Naive thymus-derived CD4-positive, alpha-beta T cell (primary cell): ENCODE data around the gene ATP6V0D1. TPM values are rescaled to one million over a fixed set of nuclear protein-coding genes. Genes with fewer than 3 reads are reported as not detected.
A peak's percentile ranks its signal among the peaks of the same experiment; 100 is the strongest.
"Not testable (repeated sequence)": the region's sequence is repeated elsewhere in the genome, so short reads cannot be mapped to it uniquely, and the experiment has no call there.

ENCODE experiments used
- ATAC-seq: fragments of 150-1000 bp; cut with Tn5 transposase; 2 replicates; pipeline ENCODE4 v1.10.0; 2021; ENCODE audit warnings: mild to moderate bottlenecking, moderate library complexity
- CTCF ChIA-PET: fragments of 350-600 bp; sonication (Branson Sonifier 250); formaldehyde crosslinking; loops from one replicate; lab custom pipeline; 2021; ENCODE audit warnings: antibody characterized with exemption; lab: Charles Lee
- POLR2A ChIA-PET: fragments of 350-600 bp; sonication (Branson Sonifier 250); formaldehyde crosslinking; loops from one replicate; lab custom pipeline; 2021; ENCODE audit warnings: antibody characterized with exemption, inconsistent platforms; lab: Charles Lee
- DNase-seq, 9 donors: peaks; one replicate each; pipeline versions ENCODE4 v3.0.0 to v3.0.0-alpha.2; 2020 to 2022; ENCODE audit warnings: mixed read lengths in 1 of 9
- H3K27ac ChIP-seq: one replicate; pipeline ENCODE4 v1.7.0; 2013; ENCODE audit warnings: mild to moderate bottlenecking, low read depth, low read length, moderate library complexity
- H3K27me3 ChIP-seq, 2 donors: one replicate each; pipeline ENCODE4 v1.7.0; 2013; ENCODE audit warnings: low read length in 2 of 2, mild to moderate bottlenecking in 2 of 2, moderate library complexity in 2 of 2; ENCODE audit not compliant: control insufficient read depth in 2 of 2, insufficient read depth in 2 of 2
- H3K36me3 ChIP-seq, 3 experiments: 1 replicate in 2 of 3; 2 replicates in 1 of 3; pipeline ENCODE4 v1.7.0; 2013; ENCODE audit warnings: low read length in 3 of 3, mild to moderate bottlenecking in 3 of 3, moderate library complexity in 1 of 3; ENCODE audit not compliant: insufficient read depth in 3 of 3, control insufficient read depth in 2 of 3
- H3K4me1 ChIP-seq, 2 donors: one replicate each; pipeline ENCODE4 v1.7.0; 2013; ENCODE audit warnings: low read length in 2 of 2, mild to moderate bottlenecking in 2 of 2, moderate library complexity in 1 of 2; ENCODE audit not compliant: control insufficient read depth in 2 of 2, insufficient read depth in 2 of 2
- H3K4me3 ChIP-seq: 2 replicates; pipeline ENCODE4 v1.7.0; 2013; ENCODE audit warnings: mild to moderate bottlenecking, low read length
- H3K9me3 ChIP-seq, 3 experiments: 1 replicate in 2 of 3; 2 replicates in 1 of 3; pipeline ENCODE4 v1.7.0; 2013; ENCODE audit warnings: low read length in 3 of 3; ENCODE audit not compliant: control insufficient read depth in 2 of 3
- H3K27ac Mint-ChIP-seq, 9 donors: one replicate each; pipeline ENCODE4 v1.8.0; 2020 to 2022; ENCODE audit warnings: mixed read lengths in 9 of 9, mild to moderate bottlenecking in 8 of 9, moderate library complexity in 5 of 9, inconsistent platforms in 2 of 9
- H3K27me3 Mint-ChIP-seq, 5 donors: one replicate each; pipeline ENCODE4 v1.8.0; 2021 to 2022; ENCODE audit warnings: mixed read lengths in 5 of 5, mild to moderate bottlenecking in 1 of 5
- H3K36me3 Mint-ChIP-seq, 5 donors: one replicate each; pipeline ENCODE4 v1.8.0; 2020 to 2022; ENCODE audit warnings: mixed read lengths in 5 of 5, mild to moderate bottlenecking in 3 of 5, inconsistent platforms in 1 of 5
- H3K4me1 Mint-ChIP-seq, 7 donors: one replicate each; pipeline ENCODE4 v1.8.0; 2020 to 2022; ENCODE audit warnings: mixed read lengths in 7 of 7, mild to moderate bottlenecking in 3 of 7, inconsistent platforms in 1 of 7
- H3K4me3 Mint-ChIP-seq, 10 donors: one replicate each; pipeline ENCODE4 v1.8.0; 2020 to 2022; ENCODE audit warnings: mild to moderate bottlenecking in 10 of 10, mixed read lengths in 10 of 10, moderate library complexity in 6 of 10, inconsistent platforms in 2 of 10
- H3K9me3 Mint-ChIP-seq, 11 donors: one replicate each; pipeline ENCODE4 v1.8.0; 2020 to 2022; ENCODE audit warnings: mixed read lengths in 11 of 11, mild to moderate bottlenecking in 4 of 11, inconsistent platforms in 1 of 11, moderate library complexity in 1 of 11
- intact Hi-C, 2 donors: fragments of 100-400 bp; cut with micrococcal nuclease; formaldehyde crosslinking; loops; one replicate each; pipeline ENCODE4 v1.15.1; 2023
- polyA plus RNA-seq, 2 donors: library from polyadenylated mRNA; unstranded; fragments of 300-500 nt; fragmentation: Illumina TruSeq; gene quantifications; one replicate each; pipeline ENCODE4 v1.2.3, GENCODE V29; 2021
- total RNA-seq, 6 experiments: library from RNA in 5 of 6; stranded (reverse) in 5 of 6; gene quantifications; 1 replicate in 5 of 6; 2 replicates in 1 of 6; pipeline ENCODE4 v1.2.3 and lab custom pipeline; 2021 to 2026

Gene ATP6V0D1
- total and polyA plus RNA-seq, 7 experiments from 2014 or later: 35.8 to 104 (median 58.2) TPM

- not testable (repeated sequence) for H3K36me3 Mint-ChIP-seq, H3K27me3 ChIP-seq, H3K27ac ChIP-seq, ATAC-seq, H3K9me3 ChIP-seq, H3K4me3 Mint-ChIP-seq, H3K4me1 ChIP-seq, H3K27ac Mint-ChIP-seq, H3K9me3 Mint-ChIP-seq, H3K36me3 ChIP-seq, H3K4me3 ChIP-seq, H3K27me3 Mint-ChIP-seq
- H3K4me1 Mint-ChIP-seq: peaks cover 11 to 33% (median 24%) of the 10 kb centered on the region in 7 donors
- intact Hi-C loops: loop anchor here (1.0 kb wide), 3 partner anchors 10 to 33 kb away; partner anchors contain the start of gene ATP6V0D1 (in 2 of the 2)
- ChIA-PET POLR2A (interaction anchor here (0.6 to 2.6 kb wide), 10 partner anchors 9 to 152 kb away, joined by 3 to 16 read pairs (median 4); partner anchors contain the start of genes AGRP and ATP6V0D1), CTCF (interaction anchor here (0.6 to 10.0 kb wide), 20 partner anchors 9 to 863 kb away, joined by 3 to 174 read pairs (median 4); partner anchors contain the start of genes ACD, AGRP, ATP6V0D1 and C16orf86)
- peak in 1 of 9 donors; percentile 24 for DNase-seq
Observed at GRCh38 chr16:67513892-67514291, 32.9 kb upstream of the ATP6V0D1 start.

- H3K36me3 Mint-ChIP-seq: peaks cover 0 to 13% (median 0%) of the 10 kb centered on the region in 5 donors
- peaks cover 23 to 54% (median 50%) of the 10 kb centered on the region in 7 donors for H3K4me1 Mint-ChIP-seq
- H3K4me3 Mint-ChIP-seq: peak overlapping the region in 5 of 10 donors; percentile 32 to 76 (median 56)
- Histone ChIP-seq H3K36me3 (no peaks in the 10 kb centered on the region), H3K4me3 (no peak overlapping the region), H3K9me3 (no peaks in the 10 kb centered on the region), H3K27me3 (no peaks in the 10 kb centered on the region), H3K4me1 (peaks cover 27 to 34% of the 10 kb centered on the region in 2 donors), H3K27ac (no peak overlapping the region)
- intact Hi-C loops: no loop called here
- peak overlapping the region in 7 of 9 donors; percentile 35 to 76 (median 66) for H3K27ac Mint-ChIP-seq
- peaks cover 0 to 2% (median 0%) of the 10 kb centered on the region in 11 donors for H3K9me3 Mint-ChIP-seq
- H3K27me3 Mint-ChIP-seq: no peaks in the 10 kb centered on the region
- DNase-seq (peak in 6 of 9 donors; percentile 27 to 56 (median 40)), ATAC-seq (no peak)
- ChIA-PET CTCF (interaction anchor here (0.9 to 10.0 kb wide), 4 partner anchors 9 to 28 kb away, joined by 5 to 174 read pairs (median 10); partner anchors contain the start of gene ATP6V0D1), POLR2A (interaction anchor here (0.8 to 1.4 kb wide), 2 partner anchors 18 to 28 kb away, joined by 3 read pairs; partner anchors contain the start of gene ATP6V0D1)
Observed at GRCh38 chr16:67509016-67509415, 28.1 kb upstream of the ATP6V0D1 start.

DNA sequence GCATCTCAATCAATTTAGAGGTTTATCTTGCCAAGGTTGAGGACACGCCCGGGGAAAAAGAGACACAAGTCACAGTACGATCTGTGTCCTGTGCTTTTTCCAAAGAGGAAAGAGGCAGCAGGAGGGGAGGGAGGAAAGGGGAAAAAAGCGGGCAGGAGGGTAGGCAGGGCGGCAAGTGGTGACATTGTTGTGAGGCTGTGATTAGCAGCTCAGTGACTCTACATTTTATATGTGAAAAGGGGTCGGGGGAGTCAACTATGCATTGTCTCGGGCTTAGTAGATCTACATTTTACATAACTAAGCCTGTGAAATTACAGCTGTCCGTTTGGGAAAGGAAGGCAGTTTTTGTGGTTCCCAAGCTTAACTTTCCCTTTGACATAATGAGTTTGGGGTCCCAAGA lies 25.5 kb upstream of the ATP6V0D1 start:
- Histone ChIP-seq H3K27me3 (no peaks in the 10 kb centered on the region), H3K4me1 (peaks cover 33 to 43% of the 10 kb centered on the region in 2 donors), H3K9me3 (no peaks in the 10 kb centered on the region), H3K36me3 (no peaks in the 10 kb centered on the region), H3K27ac (peak overlapping the region; percentile 20), H3K4me3 (no peak overlapping the region)
- peaks cover 37 to 69% (median 55%) of the 10 kb centered on the region in 7 donors for H3K4me1 Mint-ChIP-seq
- peaks cover 0 to 25% (median 7%) of the 10 kb centered on the region in 5 donors for H3K36me3 Mint-ChIP-seq
- H3K27ac Mint-ChIP-seq: peak overlapping the region; percentile 33 to 92 (median 84)
- DNase-seq: no peak
- peak overlapping the region in 6 of 10 donors; percentile 6 to 58 (median 48) for H3K4me3 Mint-ChIP-seq
- H3K27me3 Mint-ChIP-seq: no peaks in the 10 kb centered on the region
- no peak for ATAC-seq
- H3K9me3 Mint-ChIP-seq: peaks cover 0 to 2% (median 0%) of the 10 kb centered on the region in 11 donors
- intact Hi-C loops: no loop called here
- ChIA-PET CTCF (interaction anchor here (0.7 to 1.0 kb wide), 3 partner anchors 9 to 152 kb away, joined by 3 to 5 read pairs (median 4); no protein-coding TSS in a partner anchor), POLR2A (no interaction called here)

DNA sequence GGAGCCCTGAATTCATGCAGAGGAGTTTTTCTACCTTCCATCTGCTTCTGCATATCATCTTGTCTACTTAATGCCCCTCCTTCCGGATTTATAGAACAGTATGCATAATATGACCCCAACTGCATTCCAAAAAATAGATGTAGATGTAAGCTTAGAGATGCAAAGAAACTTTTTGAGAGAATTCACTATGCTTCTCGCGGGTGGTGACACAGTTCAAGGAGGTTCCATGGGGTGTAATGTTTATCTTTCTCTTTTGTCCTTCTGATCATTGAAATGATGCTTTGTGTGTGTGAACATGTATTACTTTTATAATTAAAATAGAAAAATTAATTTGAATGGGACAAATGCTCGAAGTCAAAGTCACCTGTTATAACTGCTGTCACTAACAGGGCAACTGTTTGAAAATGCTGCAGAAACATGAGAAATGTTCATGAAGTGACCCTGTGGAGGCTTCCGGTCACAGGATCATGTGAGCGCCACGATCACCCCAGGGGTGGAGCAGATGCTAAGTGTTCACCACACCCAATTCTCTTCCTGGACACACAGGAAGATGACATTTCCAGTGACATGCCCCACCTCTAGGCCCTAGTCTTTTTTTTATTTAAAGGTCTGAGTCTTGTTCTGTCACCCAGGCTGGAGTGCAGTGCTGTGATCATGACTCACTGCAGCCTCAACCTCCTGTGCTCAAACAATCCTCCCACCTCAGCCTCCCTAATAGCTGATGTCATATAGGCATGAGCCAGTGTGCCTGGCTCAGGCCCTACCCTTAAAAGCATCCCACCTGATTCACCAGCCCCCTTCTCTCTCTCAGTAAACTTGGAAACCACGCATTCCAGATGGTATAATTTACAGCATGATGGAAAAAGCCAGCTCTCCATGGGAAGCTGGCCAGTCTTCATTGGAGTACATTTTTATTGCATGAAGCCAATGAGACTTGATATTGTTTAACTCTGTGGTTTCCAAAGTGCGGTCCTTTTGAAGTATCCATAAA lies 23.4 kb upstream of the ATP6V0D1 start:
- Mint-ChIP-seq H3K4me1 (peaks cover 37 to 64% (median 49%) of the 10 kb centered on the region in 7 donors), H3K27me3 (no peaks in the 10 kb centered on the region), H3K27ac (peak overlapping the region; percentile 80 to 99 (median 92)), H3K4me3 (peak overlapping the region; percentile 47 to 82 (median 68)), H3K36me3 (peaks cover 0 to 27% (median 11%) of the 10 kb centered on the region in 5 donors), H3K9me3 (peaks cover 0 to 2% (median 0%) of the 10 kb centered on the region in 11 donors)
- peak overlapping the region; percentile 56 for H3K27ac ChIP-seq
- ATAC-seq (peak; percentile 97), DNase-seq (peak in 6 of 9 donors; percentile 31 to 51 (median 46))
- H3K4me3 ChIP-seq: peak overlapping the region; percentile 6
- peaks cover 0 to under 1% (median 0%) of the 10 kb centered on the region in 3 experiments for H3K36me3 ChIP-seq
- H3K4me1 ChIP-seq: peaks cover 33 to 42% of the 10 kb centered on the region in 2 donors
- H3K27me3 ChIP-seq: no peaks in the 10 kb centered on the region
- POLR2A ChIA-PET: interaction anchor here (0.9 to 1.8 kb wide), 7 partner anchors 9 to 51 kb away, joined by 3 to 6 read pairs (median 4); no protein-coding TSS in a partner anchor
- intact Hi-C loops: loop anchor here in 1 of 2 donors (1.0 kb wide), 1 partner anchor 10 kb away; no protein-coding TSS in a partner anchor
- no peaks in the 10 kb centered on the region for H3K9me3 ChIP-seq
- CTCF ChIA-PET: interaction anchor here (1.1 to 2.0 kb wide), 4 partner anchors 9 to 42 kb away, joined by 3 to 13 read pairs (median 8); no protein-coding TSS in a partner anchor

- no peaks in the 10 kb centered on the region for H3K9me3 ChIP-seq
- no peak overlapping the region for H3K4me3 ChIP-seq
- Mint-ChIP-seq H3K36me3 (peaks cover 0 to 22% (median 10%) of the 10 kb centered on the region in 5 donors), H3K27me3 (no peaks in the 10 kb centered on the region), H3K27ac (peak overlapping the region in 7 of 9 donors; percentile 44 to 93 (median 69)), H3K4me3 (no peak overlapping the region), H3K9me3 (no peaks in the 10 kb centered on the region), H3K4me1 (peaks cover 15 to 29% (median 20%) of the 10 kb centered on the region in 7 donors)
- H3K27me3 ChIP-seq: no peaks in the 10 kb centered on the region
- ATAC-seq: no peak
- ChIA-PET POLR2A (interaction anchor here (1.6 kb wide), 1 partner anchor 33 kb away, joined by 3 read pairs; no protein-coding TSS in a partner anchor), CTCF (interaction anchor here (1.0 to 1.8 kb wide), 3 partner anchors 10 to 18 kb away, joined by 3 to 9 read pairs (median 8); partner anchors contain the start of gene ATP6V0D1)
- no peak overlapping the region for H3K27ac ChIP-seq
- H3K4me1 ChIP-seq: peaks cover 12 to 15% of the 10 kb centered on the region in 2 donors
- intact Hi-C loops: no loop called here
- peaks cover 0 to 20% (median 3%) of the 10 kb centered on the region in 3 experiments for H3K36me3 ChIP-seq
- DNase-seq: no peak
Observed at GRCh38 chr16:67499106-67499505, 18.1 kb upstream of the ATP6V0D1 start.
